Breast epithelium (tissue), 4 donors: ENCODE data around the gene ZNF865. TPM values are rescaled to one million over a fixed set of nuclear protein-coding genes. Genes with fewer than 3 reads are reported as not detected.

Experiments used
- DNase-seq, 2 donors: peaks; one replicate each; pipeline ENCODE4 v3.0.0-alpha.2; 2019; ENCODE audit warnings: low spot score in 2 of 2
- H3K27ac ChIP-seq, 2 donors: fragments of 200-600 bp; sonication (generic) in 1 of 2; one replicate each; pipeline ENCODE4 v1.5.1; 2016 to 2019; ENCODE audit warnings: mild to moderate bottlenecking in 1 of 2
- H3K27me3 ChIP-seq, 2 donors: fragments of 200-600 bp; sonication (generic) in 1 of 2; one replicate each; pipeline versions ENCODE4 v1.5.1 to v1.6.0; 2017 to 2019; ENCODE audit warnings: control low read depth in 1 of 2, mild to moderate bottlenecking in 1 of 2
- H3K36me3 ChIP-seq: fragments of 200-600 bp; one replicate; pipeline ENCODE4 v1.5.1; 2019
- H3K4me1 ChIP-seq, 2 donors: fragments of 200-600 bp; sonication (generic); one replicate each; pipeline ENCODE4 v1.5.1; 2016 to 2019; ENCODE audit warnings: control low read depth in 1 of 2
- H3K4me3 ChIP-seq, 3 donors: fragments of 200-600 bp; sonication (generic); 1 replicate in 2 of 3; 2 replicates in 1 of 3; pipeline ENCODE4 v1.5.1; 2016 to 2019; ENCODE audit warnings: mild to moderate bottlenecking in 3 of 3, moderate library complexity in 2 of 3
- H3K9me3 ChIP-seq, 2 donors: fragments of 200-600 bp; sonication (generic) in 1 of 2; one replicate each; pipeline ENCODE4 v1.5.1; 2016 to 2019; ENCODE audit warnings: control low read depth in 1 of 2
- POLR2A ChIP-seq: fragments of 450-650 bp; IDR thresholded peaks from one replicate; pipeline ENCODE4 v1.6.1; 2016; ENCODE audit warnings: antibody characterized with exemption, mild to moderate bottlenecking, moderate library complexity
- POLR2AphosphoS5 ChIP-seq, 3 donors: sonication (generic); formaldehyde crosslinking; IDR thresholded peaks; one replicate each; pipeline ENCODE4 v1.6.1; 2017; ENCODE audit warnings: antibody characterized with exemption in 3 of 3
- intact Hi-C: fragments of 100-400 bp; cut with DNase I; formaldehyde crosslinking; loops from one replicate; pipeline ENCODE4 v1.15.1; 2023; ENCODE audit warnings: low total_unique reads
- total RNA-seq, 3 donors: library from RNA; depleted of rRNA; stranded (reverse); fragments of >200 nt; gene quantifications; one replicate each; pipeline ENCODE4 v1.1.0, GENCODE V29; 2016
- TF ChIP-seq, protein P1 (sequence below), 3 donors: fragments of 450-650 bp; IDR thresholded peaks; one replicate each; pipeline ENCODE4 v1.5.1; 2016 to 2017; ENCODE audit warnings: antibody characterized with exemption in 3 of 3, mild to moderate bottlenecking in 3 of 3, moderate library complexity in 3 of 3

ZNF865 gene
- total RNA-seq, 3 donors from 2014 or later, result 3.2 to 5.0 (median 3.9) TPM

DNA sequence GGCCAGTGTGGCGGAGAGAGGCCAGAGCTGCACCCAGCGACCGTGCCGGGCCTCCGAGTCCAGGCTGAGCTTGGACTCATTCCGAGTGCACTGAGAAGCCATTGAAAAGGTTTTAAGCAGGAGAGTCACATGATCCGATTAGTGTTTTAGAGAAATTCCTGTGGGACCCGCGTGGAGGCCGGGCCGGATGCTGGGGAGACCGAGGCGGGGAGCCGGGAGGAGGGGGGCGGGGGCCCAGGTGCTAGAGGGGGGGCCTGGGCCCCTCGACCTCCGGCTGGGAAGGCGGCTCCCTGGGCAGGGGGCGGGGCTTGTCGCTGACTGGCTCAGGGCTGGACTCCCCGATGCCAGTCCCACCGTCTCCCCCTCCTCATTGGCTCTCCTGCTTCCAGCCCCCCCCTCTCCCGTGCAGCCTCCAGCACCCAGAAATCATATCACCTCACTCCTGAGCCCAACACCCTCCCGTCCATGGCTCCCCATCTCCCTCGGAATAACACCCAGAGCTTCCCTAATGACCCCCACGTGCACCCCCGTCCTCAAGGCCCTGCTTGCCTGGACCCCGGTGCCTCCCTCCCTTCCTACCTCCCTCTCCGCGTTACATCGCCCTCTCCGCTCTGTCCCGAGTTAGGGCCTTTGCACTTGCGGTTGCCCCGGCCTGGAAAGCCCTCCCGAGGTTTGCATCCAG, 19.6 kb upstream of the ZNF865 start:
- peak in 1 of 2 donors; percentile 66 for DNase-seq
- Histone ChIP-seq H3K4me3 (peak overlapping the region; percentile 4 to 70 (median 52)), H3K4me1 (peaks cover 3 to 7% of the 10 kb centered on the region in 2 donors), H3K27ac (peak overlapping the region; percentile 74 to 85), H3K36me3 (no peaks in the 10 kb centered on the region), H3K27me3 (no peaks in the 10 kb centered on the region), H3K9me3 (no peaks in the 10 kb centered on the region)
- intact Hi-C loops, result no loop called here
- no peak for TF ChIP-seq POLR2A
- TF ChIP-seq, protein P1, sequence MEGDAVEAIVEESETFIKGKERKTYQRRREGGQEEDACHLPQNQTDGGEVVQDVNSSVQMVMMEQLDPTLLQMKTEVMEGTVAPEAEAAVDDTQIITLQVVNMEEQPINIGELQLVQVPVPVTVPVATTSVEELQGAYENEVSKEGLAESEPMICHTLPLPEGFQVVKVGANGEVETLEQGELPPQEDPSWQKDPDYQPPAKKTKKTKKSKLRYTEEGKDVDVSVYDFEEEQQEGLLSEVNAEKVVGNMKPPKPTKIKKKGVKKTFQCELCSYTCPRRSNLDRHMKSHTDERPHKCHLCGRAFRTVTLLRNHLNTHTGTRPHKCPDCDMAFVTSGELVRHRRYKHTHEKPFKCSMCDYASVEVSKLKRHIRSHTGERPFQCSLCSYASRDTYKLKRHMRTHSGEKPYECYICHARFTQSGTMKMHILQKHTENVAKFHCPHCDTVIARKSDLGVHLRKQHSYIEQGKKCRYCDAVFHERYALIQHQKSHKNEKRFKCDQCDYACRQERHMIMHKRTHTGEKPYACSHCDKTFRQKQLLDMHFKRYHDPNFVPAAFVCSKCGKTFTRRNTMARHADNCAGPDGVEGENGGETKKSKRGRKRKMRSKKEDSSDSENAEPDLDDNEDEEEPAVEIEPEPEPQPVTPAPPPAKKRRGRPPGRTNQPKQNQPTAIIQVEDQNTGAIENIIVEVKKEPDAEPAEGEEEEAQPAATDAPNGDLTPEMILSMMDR (IDR thresholded peaks at IDR 0.05), result no peak

DNA sequence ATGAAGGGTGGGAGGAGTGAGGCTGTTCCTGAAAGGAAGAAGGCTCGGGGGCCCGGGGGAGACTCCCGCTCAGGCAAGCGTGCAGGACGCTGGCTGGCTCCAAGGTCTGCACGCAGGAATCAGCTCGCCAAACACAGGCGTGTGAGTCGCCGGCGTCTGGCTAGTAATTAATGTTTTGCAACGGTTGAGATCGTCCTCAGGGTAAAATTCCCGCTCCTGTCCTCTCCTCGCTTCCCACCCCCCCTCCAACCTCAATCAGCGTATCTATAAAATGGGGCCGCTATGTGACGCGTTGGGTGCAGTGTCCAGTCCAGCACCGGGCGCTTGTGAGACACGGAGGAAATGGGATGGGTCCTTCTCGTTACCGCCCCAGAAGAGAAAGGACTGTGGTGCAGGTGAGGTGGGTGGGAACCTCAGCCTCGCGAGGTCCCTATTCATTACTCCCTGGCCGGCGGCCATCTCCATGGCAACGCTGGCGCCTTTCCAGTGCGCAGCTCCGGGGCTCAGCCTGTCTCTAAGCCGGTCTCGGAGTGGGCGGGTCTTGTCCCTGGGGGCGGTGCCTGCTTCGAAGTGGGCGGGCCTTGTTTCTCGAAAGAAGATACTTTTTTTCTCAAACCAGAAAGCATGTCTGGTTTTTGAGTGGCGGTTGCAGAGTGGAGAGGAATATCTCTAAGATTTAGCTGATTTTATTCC, 18.3 kb upstream of the ZNF865 start:
- H3K4me3 ChIP-seq, result peak overlapping the region; percentile 6 to 62 (median 52)
- H3K27ac ChIP-seq, result peak overlapping the region; percentile 58 to 71
- H3K9me3 ChIP-seq, result no peaks in the 10 kb centered on the region
- DNase-seq, result peak; percentile 95 to 98
- no peaks in the 10 kb centered on the region for H3K36me3 ChIP-seq
- H3K4me1 ChIP-seq, result no peaks in the 10 kb centered on the region
- no peaks in the 10 kb centered on the region for H3K27me3 ChIP-seq
- TF ChIP-seq, protein P1 (IDR thresholded peaks at IDR 0.05), result no peak
- TF ChIP-seq POLR2A, result no peak
- TF ChIP-seq POLR2AphosphoS5 (IDR thresholded peaks at IDR 0.05), result peak in 1 of 3 donors; percentile 22
- intact Hi-C loops, result loop anchor here (1.0 kb wide), 2 partner anchors 9 to 41 kb away; no protein-coding TSS in a partner anchor

DNA sequence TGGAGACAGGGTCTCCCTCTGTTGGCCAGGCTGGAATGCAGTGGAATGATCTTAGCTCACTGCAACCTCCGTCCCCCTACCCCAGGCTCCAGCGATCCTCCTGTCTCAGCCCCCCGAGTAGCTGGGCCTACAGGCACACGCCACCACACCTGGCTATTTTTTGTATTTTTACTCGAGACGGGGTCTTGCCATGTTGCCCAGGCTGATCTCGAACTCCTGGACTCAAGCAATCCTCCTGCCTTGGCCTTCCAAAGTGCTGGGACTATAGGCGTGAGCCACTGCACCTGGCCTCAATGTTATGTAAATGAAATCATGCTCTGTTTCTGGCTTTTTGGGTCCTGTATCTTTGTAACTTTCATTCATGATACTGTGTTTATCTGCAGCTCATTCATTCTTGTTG, 16.7 kb upstream of the ZNF865 start:
- no peaks in the 10 kb centered on the region for H3K27me3 ChIP-seq
- intact Hi-C loops, result no loop called here
- DNase-seq, result no peak
- H3K36me3 ChIP-seq, result no peaks in the 10 kb centered on the region
- no peaks in the 10 kb centered on the region for H3K4me1 ChIP-seq
- no peak overlapping the region for H3K27ac ChIP-seq
- TF ChIP-seq, protein P1 (IDR thresholded peaks at IDR 0.05), result no peak
- TF ChIP-seq POLR2A (no peak), POLR2AphosphoS5 (IDR thresholded peaks at IDR 0.05) (no peak)
- no peaks in the 10 kb centered on the region for H3K9me3 ChIP-seq
- H3K4me3 ChIP-seq, result no peak overlapping the region

DNA sequence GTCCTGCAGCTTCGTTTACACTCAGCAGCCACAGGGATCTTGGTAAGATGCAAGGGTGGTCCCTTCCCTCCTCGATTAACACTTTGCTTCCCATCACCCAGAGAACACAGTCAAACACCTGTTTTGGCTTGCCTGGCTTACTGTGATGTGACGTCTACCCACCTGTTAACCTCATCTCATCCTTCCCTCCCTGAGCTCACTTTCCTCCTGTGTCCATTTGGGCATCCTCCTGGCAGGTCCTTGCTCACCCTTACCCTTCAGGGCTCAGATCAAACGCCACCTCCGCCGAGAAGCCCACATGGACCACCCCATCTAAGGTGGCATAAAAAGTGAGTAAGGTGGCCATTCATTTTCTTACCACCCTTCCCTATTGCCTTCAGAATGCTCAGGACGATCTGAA, 15.3 kb upstream of the ZNF865 start:
- DNase-seq, result no peak
- no peaks in the 10 kb centered on the region for H3K36me3 ChIP-seq
- TF ChIP-seq POLR2A (no peak), POLR2AphosphoS5 (IDR thresholded peaks at IDR 0.05) (no peak)
- TF ChIP-seq, protein P1 (IDR thresholded peaks at IDR 0.05), result no peak

DNA sequence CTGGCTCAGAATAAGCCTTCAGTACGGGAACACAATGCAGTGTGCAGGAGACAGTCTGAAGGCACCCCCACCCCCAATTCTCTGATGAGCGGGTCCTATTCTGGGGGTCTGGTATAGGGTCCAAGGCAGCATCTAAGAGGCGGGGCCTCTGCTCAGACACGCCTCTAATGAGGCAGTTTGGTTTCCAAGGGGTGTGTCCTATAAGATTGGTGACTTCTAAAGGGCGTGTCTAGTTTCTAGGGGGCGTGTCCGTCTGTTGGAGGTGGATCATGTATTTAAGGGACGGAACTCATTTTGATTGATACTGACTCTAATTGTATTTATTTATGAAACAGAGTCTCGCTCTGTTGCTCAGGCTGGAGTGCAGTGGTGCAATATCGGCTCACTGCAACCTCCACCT, 14.8 kb upstream of the ZNF865 start:
- no peaks in the 10 kb centered on the region for H3K36me3 ChIP-seq
- TF ChIP-seq POLR2A, result no peak
- no peak for TF ChIP-seq POLR2AphosphoS5 (IDR thresholded peaks at IDR 0.05)
- TF ChIP-seq, protein P1 (IDR thresholded peaks at IDR 0.05), result no peak
- intact Hi-C loops, result no loop called here

More for the DNA sequence above, 15.3 kb upstream of the ZNF865 start:
- H3K27me3 ChIP-seq, result no peaks in the 10 kb centered on the region
- H3K27ac ChIP-seq, result no peak overlapping the region
- no peaks in the 10 kb centered on the region for H3K4me1 ChIP-seq
- intact Hi-C loops, result no loop called here
- no peaks in the 10 kb centered on the region for H3K9me3 ChIP-seq
- no peak overlapping the region for H3K4me3 ChIP-seq

More for the DNA sequence above, 14.8 kb upstream of the ZNF865 start:
- no peaks in the 10 kb centered on the region for H3K9me3 ChIP-seq
- no peak for DNase-seq
- no peaks in the 10 kb centered on the region for H3K27me3 ChIP-seq
- H3K4me1 ChIP-seq, result no peaks in the 10 kb centered on the region
- no peak overlapping the region for H3K27ac ChIP-seq
- no peak overlapping the region for H3K4me3 ChIP-seq
